GM12873 (cell line): ENCODE results near the gene CRHR1.

Experiments used
- TF ChIP-seq, protein P1 (sequence below): IDR thresholded peaks from 2 replicates; pipeline ENCODE4 v1.5.1; 2012; ENCODE audit warnings: low read depth, mild to moderate bottlenecking, moderate library complexity, low read length, control low read depth; ENCODE audit not compliant: insufficient read depth; ENCODE audit errors: missing control alignments

Gene CRHR1

DNA sequence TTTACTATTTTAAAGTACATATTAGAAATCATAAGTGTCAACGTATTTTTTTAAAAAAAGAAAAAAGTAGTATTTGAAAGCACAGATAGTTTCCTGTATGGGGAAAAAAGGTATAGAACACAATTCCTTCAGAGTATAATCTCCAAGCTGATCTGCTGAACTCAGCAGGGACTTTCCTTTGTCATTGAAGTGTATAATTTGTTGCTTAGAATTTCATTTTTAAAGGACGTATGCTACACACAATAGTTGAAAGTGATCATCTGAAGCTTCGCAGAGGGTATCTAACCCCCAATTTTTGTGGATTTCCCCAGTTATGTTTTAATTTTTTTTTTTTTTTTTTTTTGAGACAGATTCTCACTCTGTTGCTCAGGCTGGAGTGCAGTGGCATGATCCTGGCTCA, 90.0 kb downstream of the CRHR1 start:
- TF ChIP-seq, protein P1, sequence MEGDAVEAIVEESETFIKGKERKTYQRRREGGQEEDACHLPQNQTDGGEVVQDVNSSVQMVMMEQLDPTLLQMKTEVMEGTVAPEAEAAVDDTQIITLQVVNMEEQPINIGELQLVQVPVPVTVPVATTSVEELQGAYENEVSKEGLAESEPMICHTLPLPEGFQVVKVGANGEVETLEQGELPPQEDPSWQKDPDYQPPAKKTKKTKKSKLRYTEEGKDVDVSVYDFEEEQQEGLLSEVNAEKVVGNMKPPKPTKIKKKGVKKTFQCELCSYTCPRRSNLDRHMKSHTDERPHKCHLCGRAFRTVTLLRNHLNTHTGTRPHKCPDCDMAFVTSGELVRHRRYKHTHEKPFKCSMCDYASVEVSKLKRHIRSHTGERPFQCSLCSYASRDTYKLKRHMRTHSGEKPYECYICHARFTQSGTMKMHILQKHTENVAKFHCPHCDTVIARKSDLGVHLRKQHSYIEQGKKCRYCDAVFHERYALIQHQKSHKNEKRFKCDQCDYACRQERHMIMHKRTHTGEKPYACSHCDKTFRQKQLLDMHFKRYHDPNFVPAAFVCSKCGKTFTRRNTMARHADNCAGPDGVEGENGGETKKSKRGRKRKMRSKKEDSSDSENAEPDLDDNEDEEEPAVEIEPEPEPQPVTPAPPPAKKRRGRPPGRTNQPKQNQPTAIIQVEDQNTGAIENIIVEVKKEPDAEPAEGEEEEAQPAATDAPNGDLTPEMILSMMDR, result no peak

DNA sequence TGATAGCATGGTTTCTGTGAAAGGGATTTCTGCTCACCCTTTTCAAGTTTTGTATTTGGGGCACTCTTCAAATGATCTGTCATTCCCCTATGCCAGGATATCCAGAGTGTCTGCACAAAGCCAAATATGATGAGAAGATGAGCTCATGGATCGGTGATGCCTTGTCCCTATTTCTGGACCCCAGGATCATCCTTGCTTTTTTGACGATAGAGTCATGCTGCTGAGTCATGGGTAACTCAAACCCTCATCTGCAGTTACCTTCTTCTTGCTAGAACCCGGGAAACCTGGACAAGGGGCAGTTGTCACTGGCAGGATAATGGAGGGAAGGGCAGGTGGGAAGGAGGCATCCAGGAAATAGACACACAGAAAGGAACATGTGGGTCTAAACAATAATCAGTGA, 92.4 kb downstream of the CRHR1 start:
- TF ChIP-seq, protein P1, result no peak

DNA sequence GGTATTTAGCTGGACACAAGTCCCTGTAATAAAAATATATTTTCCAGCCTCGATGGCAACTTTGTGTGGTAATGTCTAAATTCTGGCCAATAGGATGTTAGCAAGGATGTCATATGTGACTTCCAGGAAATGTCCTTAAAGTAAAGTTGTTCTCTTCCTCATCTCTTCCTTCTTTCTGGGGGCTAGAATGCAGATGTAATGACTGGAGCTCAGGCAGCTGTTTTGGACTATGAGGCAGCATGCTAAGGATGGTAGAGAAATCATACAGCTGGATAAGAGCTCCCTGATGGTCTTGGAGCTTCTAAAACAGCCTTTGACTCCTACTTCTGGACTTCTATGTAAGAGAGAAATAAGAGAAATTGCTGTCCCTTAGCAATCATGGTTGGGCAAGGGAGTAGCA, 93.3 kb downstream of the CRHR1 start:
- TF ChIP-seq, protein P1, result no peak

DNA sequence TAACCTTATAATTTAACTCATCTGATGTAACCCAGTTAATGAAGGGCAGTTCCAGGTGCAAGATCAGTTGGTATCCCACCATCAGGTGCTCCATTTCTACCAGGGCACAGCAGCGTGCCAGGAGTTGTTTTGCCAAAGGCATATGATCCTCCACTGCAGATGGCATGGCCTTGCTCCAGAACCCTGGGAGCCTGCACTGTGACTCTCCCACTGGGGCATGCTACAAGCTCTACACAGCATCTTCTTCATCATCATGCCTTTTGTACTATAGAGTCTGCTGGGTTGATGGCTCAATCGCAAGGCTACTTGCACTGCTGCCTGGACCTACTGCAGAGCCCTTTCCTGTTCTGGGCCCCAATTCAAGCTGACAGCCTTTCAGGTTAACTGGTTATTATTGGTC, 98.9 kb downstream of the CRHR1 start:
- TF ChIP-seq, protein P1, result no peak
